Transverse colon (tissue), 3 donors: ENCODE results near the gene SLC25A43.

ENCODE experiments used
- CTCF ChIP-seq, 5 experiments: fragments of 200-600 bp in 3 of 5; fragments of 450-650 bp in 2 of 5; sonication (generic) in 3 of 5; IDR thresholded peaks; 1 replicate in 2 of 5; 2 replicates in 3 of 5; pipeline ENCODE4 v1.5.1; 2016 to 2017; ENCODE audit warnings: antibody characterized with exemption in 5 of 5, inconsistent platforms in 3 of 5, mild to moderate bottlenecking in 2 of 5, moderate library complexity in 1 of 5
- EP300 ChIP-seq: sonication (generic); formaldehyde crosslinking; IDR thresholded peaks from one replicate; pipeline ENCODE4 v1.6.1; 2017; ENCODE audit warnings: antibody characterized with exemption, low read depth
- POLR2A ChIP-seq: fragments of 450-650 bp; IDR thresholded peaks from one replicate; pipeline ENCODE4 v1.6.1; 2016; ENCODE audit warnings: antibody characterized with exemption, mild to moderate bottlenecking, moderate library complexity

GRCh38 chrX:119500061-119500800, 101.1 kb downstream of the SLC25A43 start:
- no peak for TF ChIP-seq CTCF (IDR thresholded peaks at IDR 0.05)
- no peak for TF ChIP-seq EP300
- TF ChIP-seq POLR2A, result no peak
